HS-27A (cell line): Measurements from ENCODE around the gene KLHL14.
"Not testable (repeated sequence)": the region's sequence is repeated elsewhere in the genome, so short reads cannot be mapped to it uniquely, and the experiment has no call there.

ENCODE experiments used
- DNase-seq: peaks from one replicate; pipeline ENCODE4 v3.0.0-alpha.2; 2012; ENCODE audit warnings: low read depth, missing footprints

KLHL14 gene

DNA sequence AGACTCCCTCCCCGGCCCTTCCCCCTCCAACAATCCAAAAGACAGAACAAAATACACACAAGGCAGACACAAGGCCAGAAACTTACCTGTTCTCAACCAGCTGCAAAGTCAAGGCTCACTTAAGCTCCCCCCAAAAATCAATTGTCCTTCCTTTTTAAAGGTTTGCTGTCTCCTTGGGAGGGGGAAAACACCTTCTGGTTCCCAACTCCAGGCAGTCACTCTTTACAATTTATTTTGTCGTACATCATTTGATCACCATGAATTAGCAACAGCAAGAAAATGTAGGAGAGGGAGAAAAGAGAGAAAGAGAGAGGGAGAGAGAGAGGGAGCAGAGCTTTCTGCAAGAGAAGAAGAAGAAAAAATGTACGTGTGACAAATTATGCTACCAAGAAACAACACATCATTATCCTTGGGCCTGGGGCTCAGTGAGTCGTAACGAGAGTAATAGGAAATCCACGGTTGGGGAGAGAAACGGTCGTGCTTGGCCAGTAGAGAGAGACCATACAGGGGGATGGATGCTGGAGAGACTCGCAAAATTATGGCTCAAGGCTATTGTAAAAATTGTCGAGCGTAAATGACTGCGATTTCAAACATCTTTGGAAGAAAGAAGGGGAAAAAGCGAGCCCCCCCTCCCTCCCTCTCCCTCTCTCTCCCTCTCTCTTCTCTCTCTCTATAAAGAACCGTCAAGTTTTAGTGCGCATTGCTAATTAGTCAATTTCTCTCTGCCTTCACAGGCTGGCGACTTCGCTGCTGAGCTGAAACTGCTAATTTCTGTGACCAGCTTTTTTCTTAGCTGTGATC lies at the start of gene KLHL14:
KLHL14 (minus strand) TSS at position 443 of the 801 bp plus-strand sequence. CDS start 2,432 bp downstream, outside the sequence.
- no peak for DNase-seq

GRCh38 chr18:32822197-32822596 lies 49.4 kb upstream of the KLHL14 start:
- DNase-seq = no peak

- no peak for DNase-seq
Observed at GRCh38 chr18:32815881-32816280, 43.1 kb upstream of the KLHL14 start.

DNA sequence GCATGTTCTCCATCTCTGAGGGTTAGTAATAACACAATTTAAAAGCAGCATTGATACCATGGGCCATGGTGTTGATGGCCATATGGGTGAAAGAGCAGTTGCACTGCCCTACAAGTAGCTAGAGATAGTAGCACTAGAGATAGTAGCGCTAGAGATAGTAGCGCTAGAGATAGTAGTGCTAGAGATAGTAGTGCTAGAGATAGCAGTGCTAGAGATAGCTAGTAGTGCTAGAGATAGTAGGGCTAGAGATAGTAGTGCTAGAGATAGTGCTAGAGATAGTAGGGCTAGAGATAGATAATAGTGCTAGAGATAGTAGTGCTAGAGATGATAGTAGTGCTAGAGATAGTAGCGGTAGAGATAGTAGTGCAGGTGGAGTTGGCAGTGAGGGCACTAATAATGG lies 39.5 kb upstream of the KLHL14 start:
- no peak for DNase-seq

- no peak for DNase-seq
Observed at GRCh38 chr18:32810314-32810713, 37.5 kb upstream of the KLHL14 start.

DNA sequence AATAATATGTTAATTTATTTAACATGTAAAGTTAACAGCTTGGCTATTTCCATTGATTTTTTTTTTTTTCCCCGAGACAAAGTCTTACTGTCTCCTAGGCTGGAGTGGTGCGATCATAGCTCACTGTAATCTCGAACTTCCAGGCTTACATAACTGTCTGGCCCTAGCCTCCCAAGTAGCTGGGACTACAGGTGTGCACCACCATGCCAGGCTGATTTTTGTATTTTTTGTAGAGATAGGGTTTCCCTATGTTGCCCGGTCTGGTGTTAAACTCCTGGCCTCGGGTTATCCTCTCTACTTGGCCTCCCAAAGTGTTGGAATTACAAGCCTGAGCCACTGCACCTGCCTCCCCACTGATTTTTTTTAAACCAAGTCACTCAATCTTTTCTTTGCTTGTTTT lies 32.5 kb upstream of the KLHL14 start:
- no peak for DNase-seq

DNA sequence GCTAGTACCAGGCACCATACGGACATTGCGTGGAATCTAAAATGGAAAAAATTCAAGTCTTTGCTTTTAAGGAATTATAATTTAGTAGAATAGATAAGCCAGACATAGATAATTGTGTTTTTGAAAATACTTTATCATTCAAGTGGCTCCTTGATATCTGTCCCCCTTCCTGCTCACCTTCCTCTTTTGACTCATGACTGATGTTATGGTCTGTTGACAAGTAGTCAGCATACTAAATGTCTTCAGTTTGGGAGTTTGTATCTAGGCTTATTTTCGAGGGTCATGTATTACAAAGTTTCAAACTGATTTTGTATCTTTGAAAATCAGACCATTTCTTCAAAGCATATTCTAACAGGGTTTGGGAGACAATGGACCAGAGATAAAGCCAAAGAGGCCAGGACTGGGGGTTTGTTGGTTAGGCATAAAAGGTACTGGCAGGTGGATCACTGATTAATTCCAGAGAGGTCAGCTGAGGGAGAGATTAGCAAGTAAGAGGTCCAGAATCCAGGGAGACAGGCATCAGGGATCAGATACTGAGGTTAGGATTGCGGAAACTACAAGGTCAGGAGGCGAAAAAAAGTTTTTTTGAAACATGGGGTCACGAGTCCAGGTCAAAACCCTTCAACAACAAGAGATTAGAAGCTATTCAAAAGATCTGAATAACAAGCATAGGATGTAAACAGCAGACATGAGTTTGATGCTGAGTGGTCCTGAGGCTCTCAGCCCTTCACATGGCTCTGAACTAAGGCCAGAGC lies 31.5 kb upstream of the KLHL14 start:
- DNase-seq = no peak

- no peak for DNase-seq
Observed at GRCh38 chr18:32803568-32803967, 30.7 kb upstream of the KLHL14 start.

DNA sequence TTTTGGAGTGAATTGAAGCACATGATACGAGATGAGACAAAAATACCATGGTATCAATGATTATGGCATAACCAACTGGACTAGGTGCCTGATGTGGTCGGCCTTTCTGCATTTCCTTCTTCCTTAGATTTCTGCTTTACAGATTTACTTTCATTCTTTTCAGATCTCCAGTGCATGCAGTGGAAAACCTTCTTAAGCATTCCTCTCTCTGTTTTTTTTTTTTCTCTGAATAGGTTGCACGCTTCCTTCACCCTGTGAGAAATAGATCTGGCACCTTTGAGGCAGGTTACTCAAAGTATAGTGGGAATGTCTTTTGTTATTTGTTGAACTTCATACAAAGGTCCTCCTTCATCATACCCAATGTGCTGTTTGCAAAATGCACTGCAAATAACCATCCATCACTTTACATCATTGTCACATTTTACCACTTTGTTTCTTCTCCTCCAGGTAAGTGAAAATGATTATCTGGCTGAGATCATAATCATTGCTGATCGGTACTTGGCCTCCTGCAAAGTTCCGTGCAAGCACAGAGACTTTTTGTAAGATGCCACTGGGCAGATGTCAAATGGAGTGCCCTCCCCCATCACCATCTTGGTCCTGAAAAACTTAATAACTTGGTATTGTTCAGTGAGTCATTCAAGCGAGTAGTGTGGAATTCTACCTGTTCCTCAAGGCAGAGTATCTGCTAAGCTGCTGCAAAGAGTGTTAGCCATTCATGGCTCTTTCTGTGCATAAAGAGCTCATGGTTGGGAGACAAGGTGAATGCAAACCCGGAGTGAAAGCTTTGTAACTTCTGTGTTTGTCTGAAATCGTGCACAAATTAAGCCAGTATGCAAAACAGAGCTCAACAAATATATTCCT lies 30.0 kb upstream of the KLHL14 start:
- no peak for DNase-seq

- DNase-seq = no peak
Observed at GRCh38 chr18:32801228-32801627, 28.4 kb upstream of the KLHL14 start.

GRCh38 chr18:32798209-32798960 lies 25.6 kb upstream of the KLHL14 start:
- no peak for DNase-seq

- DNase-seq = not testable (repeated sequence)
Observed at GRCh38 chr18:32794667-32795066, 21.8 kb upstream of the KLHL14 start.

- DNase-seq = no peak
Observed at GRCh38 chr18:32779010-32779409, 6.2 kb upstream of the KLHL14 start.

GRCh38 chr18:32777049-32777448 lies 4.2 kb upstream of the KLHL14 start:
- no peak for DNase-seq

GRCh38 chr18:32776561-32776960 lies 3.7 kb upstream of the KLHL14 start:
- no peak for DNase-seq

GRCh38 chr18:32775628-32776027 lies 2.8 kb upstream of the KLHL14 start:
- DNase-seq = no peak

DNA sequence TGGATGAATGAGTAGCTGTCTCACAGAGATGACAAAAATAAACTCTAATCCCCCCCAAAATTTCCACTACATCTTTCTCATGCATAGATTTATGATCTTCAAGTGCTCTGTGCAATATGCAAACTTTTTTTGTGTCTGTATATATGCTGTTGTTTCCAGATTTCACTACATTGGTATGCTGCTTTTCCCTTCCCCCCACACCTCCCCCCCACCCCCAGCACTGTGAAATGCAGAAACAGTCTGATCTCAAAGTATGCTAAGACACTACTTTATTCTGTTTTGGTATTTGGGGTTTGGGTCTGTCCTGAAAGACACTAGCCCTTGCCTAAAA lies 524 bp upstream of the KLHL14 start:
- no peak for DNase-seq

DNA sequence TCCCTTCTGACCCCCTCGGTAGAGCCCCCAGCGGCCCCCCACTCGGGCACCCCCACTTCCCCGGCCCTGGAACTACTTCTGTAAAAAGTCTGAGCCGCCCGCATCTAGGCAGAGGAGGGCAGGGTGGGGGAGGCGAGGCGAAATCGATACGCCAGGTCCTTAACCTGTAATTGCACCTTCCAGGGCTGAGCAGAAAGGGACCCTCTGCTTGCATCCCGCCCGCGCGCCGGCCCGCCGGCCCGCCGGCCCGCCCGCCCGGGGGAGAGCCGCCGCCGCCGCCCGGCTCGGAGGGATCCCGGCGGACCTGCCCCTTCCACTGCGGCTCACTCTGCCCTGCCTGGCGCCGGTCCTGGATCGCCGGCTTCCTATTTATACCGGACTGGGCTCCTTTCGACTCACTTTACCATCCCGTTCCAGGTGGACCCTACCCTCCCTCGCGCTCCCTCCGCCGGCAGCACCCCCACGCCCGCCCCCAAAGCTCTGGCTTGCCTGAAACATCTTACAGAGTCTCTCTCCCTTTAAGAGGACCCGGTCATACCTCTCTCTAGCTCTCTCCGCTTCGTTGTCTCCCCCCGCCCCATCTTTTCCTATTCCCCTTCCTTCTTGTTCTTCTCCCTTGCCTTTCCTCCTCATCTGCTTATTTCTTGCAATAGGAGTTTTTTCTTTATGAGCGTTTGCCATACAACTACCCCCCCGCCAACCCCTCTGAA lies 797 bp downstream of the KLHL14 start:
- DNase-seq = no peak

- no peak for DNase-seq
Observed at GRCh38 chr18:32771169-32771751, 1.6 kb downstream of the KLHL14 start.

DNA sequence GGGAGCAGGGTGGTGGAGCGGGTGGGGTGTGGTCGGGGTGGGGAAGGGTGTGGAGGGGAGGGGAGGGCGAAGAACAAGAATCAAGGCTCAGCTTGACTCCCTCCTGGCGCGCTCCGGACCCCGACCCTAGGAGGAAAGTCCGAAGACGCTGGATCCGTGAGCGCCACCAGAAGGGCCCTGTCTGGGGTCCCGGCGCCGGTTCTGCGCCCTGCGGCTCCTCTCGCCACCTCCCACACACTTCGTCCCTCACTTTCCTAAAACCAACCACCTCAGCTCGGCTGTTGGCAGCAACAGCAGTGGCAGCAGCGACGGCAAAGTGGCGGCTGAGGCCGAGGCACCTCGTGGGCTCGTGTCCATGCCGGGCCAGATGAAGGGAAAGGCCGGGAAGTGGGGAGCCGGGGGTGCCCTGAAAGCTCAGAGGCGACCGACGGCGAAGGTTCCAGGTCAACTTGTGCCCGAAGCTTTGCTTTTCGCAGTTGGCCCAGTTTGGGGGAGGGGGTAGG lies 2.1 kb downstream of the KLHL14 start:
- no peak for DNase-seq
